A549 (cell line): ENCODE results near the gene DOP1A. TPM values are rescaled to one million over a fixed set of nuclear protein-coding genes. Genes with fewer than 3 reads are reported as not detected.

ENCODE experiments used
- ATAC-seq, 2 experiments: fragments of 200-7000 bp in 1 of 2; fragments of >200 bp in 1 of 2; cut with Nextera tagmentation in 1 of 2; cut with Tn5 transposase in 1 of 2; 3 replicates each; pipeline versions ENCODE4 v1.8.0 to v1.9.1; 2018 to 2020; ENCODE audit warnings: mild to moderate bottlenecking in 1 of 2, moderate library complexity in 1 of 2
- CTCF ChIA-PET: fragments of 300-600 bp; sonication (Branson Sonifier 250); formaldehyde crosslinking; extraction: SDS; loops from one replicate; lab custom pipeline; 2021; ENCODE audit warnings: antibody characterized with exemption, inconsistent platforms; lab: Yijun Ruan, JAX
- POLR2A ChIA-PET: fragments of 350-600 bp; formaldehyde crosslinking; extraction: SDS; loops from one replicate; lab custom pipeline; 2021; ENCODE audit warnings: antibody characterized with exemption, inconsistent platforms; lab: Yijun Ruan, JAX
- DNase-seq, 2 experiments: peaks; one replicate each; pipeline versions ENCODE4 v3.0.0 to v3.0.0-alpha.2; 2011 to 2016; ENCODE audit warnings: low read depth in 1 of 2, low spot score in 1 of 2
- FAIRE-seq: peaks from 2 replicates; lab custom pipeline; 2011; peaks lifted over from hg19 to GRCh38; lab: Jason Lieb, UNC
- H3K27ac ChIP-seq, 2 experiments: fragments of >200 bp; sonication (Bioruptor Twin); formaldehyde crosslinking; 3 replicates each; pipeline ENCODE4 v1.5.1; 2016 to 2017
- H3K4me1 ChIP-seq: fragments of >200 bp; sonication (Bioruptor Twin); formaldehyde crosslinking; 3 replicates; pipeline ENCODE4 v1.6.1; 2016
- H3K4me2 ChIP-seq: fragments of >200 bp; sonication (Bioruptor Twin); formaldehyde crosslinking; 3 replicates; pipeline ENCODE4 v1.6.1; 2016
- H3K4me3 ChIP-seq: fragments of >200 bp; sonication (Bioruptor Twin); formaldehyde crosslinking; 3 replicates; pipeline ENCODE4 v1.5.1; 2016
- H3K9me3 ChIP-seq: fragments of >200 bp; sonication (Bioruptor Twin); formaldehyde crosslinking; 3 replicates; pipeline ENCODE4 v1.6.1; 2016
- BHLHE40 ChIP-seq: IDR thresholded peaks from 2 replicates; pipeline ENCODE4 v1.6.1; 2012; ENCODE audit warnings: low read depth, low read length, inconsistent platforms
- CBX2 ChIP-seq: fragments of 200-600 bp; sonication (generic); IDR thresholded peaks from 2 replicates; pipeline ENCODE4 v1.6.1; 2016; ENCODE audit warnings: low read depth, mild to moderate bottlenecking, borderline replicate concordance
- CHD2 ChIP-seq: fragments of 150-350 bp; IDR thresholded peaks from 2 replicates; pipeline ENCODE4 v1.6.1; 2014; ENCODE audit warnings: low read length; ENCODE audit not compliant: partially characterized antibody
- CHD4 ChIP-seq: fragments of 200-600 bp; sonication (generic); IDR thresholded peaks from 2 replicates; pipeline ENCODE4 v1.6.1; 2016; ENCODE audit warnings: antibody characterized with exemption, mild to moderate bottlenecking, borderline replicate concordance
- E2F6 ChIP-seq: IDR thresholded peaks from 2 replicates; pipeline ENCODE4 v1.6.1; 2012; ENCODE audit warnings: low read depth, borderline replicate concordance
- ELK1 ChIP-seq: fragments of 150-350 bp; IDR thresholded peaks from 2 replicates; pipeline ENCODE4 v1.6.1; 2014; ENCODE audit warnings: low read depth, mild to moderate bottlenecking, low read length
- ESRRA ChIP-seq: fragments of 150-350 bp; IDR thresholded peaks from 2 replicates; pipeline ENCODE4 v1.6.1; 2014; ENCODE audit warnings: mild to moderate bottlenecking, low read length, borderline replicate concordance
- FOSL2 ChIP-seq, 2 experiments: fragments of 450-650 bp in 1 of 2; fragments of >200 bp in 1 of 2; sonication (Bioruptor Twin) in 1 of 2; formaldehyde crosslinking; IDR thresholded peaks; 2 replicates each; pipeline versions ENCODE4 v1.5.0 to v1.6.1; 2016 to 2020; ENCODE audit warnings: mild to moderate bottlenecking in 1 of 2, moderate library complexity in 1 of 2
- FOXS1 ChIP-seq: fragments of 250-450 bp; sonication (Bioruptor Pico); IDR thresholded peaks from 2 replicates; pipeline ENCODE4 v1.5.0; 2020; ENCODE audit warnings: mild to moderate bottlenecking, moderate library complexity
- HDAC2 ChIP-seq: fragments of 200-600 bp; sonication (generic); IDR thresholded peaks from 2 replicates; pipeline ENCODE4 v1.6.1; 2016
- HES2 ChIP-seq: fragments of >200 bp; sonication (Bioruptor Twin); formaldehyde crosslinking; IDR thresholded peaks from 2 replicates; pipeline ENCODE4 v1.6.1; 2016
- HOXA7 ChIP-seq: fragments of 250-450 bp; sonication (Bioruptor Pico); IDR thresholded peaks from 2 replicates; pipeline ENCODE4 v1.5.0; 2020; ENCODE audit warnings: mild to moderate bottlenecking, moderate library complexity
- HOXB13 ChIP-seq: fragments of 250-450 bp; sonication (Bioruptor Pico); IDR thresholded peaks from 2 replicates; pipeline ENCODE4 v1.5.0; 2020; ENCODE audit warnings: low read depth, mild to moderate bottlenecking, moderate library complexity
- HOXB5 ChIP-seq: fragments of 250-450 bp; sonication (Bioruptor Pico); IDR thresholded peaks from 2 replicates; pipeline ENCODE4 v1.5.0; 2020; ENCODE audit warnings: mild to moderate bottlenecking, moderate library complexity
- KDM1A ChIP-seq: fragments of 200-600 bp; sonication (generic); IDR thresholded peaks from 2 replicates; pipeline ENCODE4 v1.6.1; 2016; ENCODE audit warnings: low read depth, mild to moderate bottlenecking
- KDM5A ChIP-seq: fragments of 200-600 bp; sonication (generic); IDR thresholded peaks from 2 replicates; pipeline ENCODE4 v1.6.1; 2016; ENCODE audit warnings: antibody characterized with exemption, mild to moderate bottlenecking
- MAFK ChIP-seq: fragments of 450-650 bp; IDR thresholded peaks from 2 replicates; pipeline ENCODE4 v1.6.1; 2014; ENCODE audit not compliant: partially characterized antibody
- MAX ChIP-seq: IDR thresholded peaks from 2 replicates; pipeline ENCODE4 v1.6.1; 2012
- NFE2L2 ChIP-seq: fragments of 150-350 bp; conservative IDR thresholded peaks from 2 replicates; pipeline ENCODE4 v1.6.1; 2014; ENCODE audit warnings: low read length
- POLR2A ChIP-seq: IDR thresholded peaks from 2 replicates; pipeline ENCODE4 v1.6.1; 2012; ENCODE audit warnings: mild to moderate bottlenecking, low read length
- RAD21 ChIP-seq, 2 experiments: fragments of >200 bp in 1 of 2; sonication (Bioruptor Twin) in 1 of 2; formaldehyde crosslinking in 1 of 2; IDR thresholded peaks in 1 of 2; conservative IDR thresholded peaks in 1 of 2; 2 replicates in 1 of 2; 3 replicates in 1 of 2; pipeline ENCODE4 v1.6.1; 2012 to 2018; ENCODE audit warnings: inconsistent platforms in 1 of 2
- REST ChIP-seq: fragments of 200-600 bp; sonication (generic); IDR thresholded peaks from 2 replicates; pipeline ENCODE4 v1.6.1; 2016; ENCODE audit warnings: antibody characterized with exemption, mild to moderate bottlenecking, moderate library complexity
- RFX5 ChIP-seq: fragments of 450-650 bp; IDR thresholded peaks from 2 replicates; pipeline ENCODE4 v1.7.1; 2014; ENCODE audit warnings: antibody characterized with exemption, mild to moderate bottlenecking, moderate library complexity
- TP53 ChIP-seq: fragments of 250-450 bp; sonication (Bioruptor Pico); IDR thresholded peaks from 2 replicates; pipeline ENCODE4 v1.5.0; 2021; ENCODE audit warnings: mild to moderate bottlenecking, moderate library complexity
- ZNF302 ChIP-seq: fragments of 250-450 bp; sonication (Bioruptor Pico); IDR thresholded peaks from 2 replicates; pipeline ENCODE4 v1.9.0; 2021; ENCODE audit warnings: inconsistent platforms, mild to moderate bottlenecking, moderate library complexity
- ZSCAN20 ChIP-seq: fragments of 250-450 bp; sonication (Bioruptor Pico); IDR thresholded peaks from 2 replicates; pipeline ENCODE4 v1.8.0; 2022; ENCODE audit warnings: mild to moderate bottlenecking, moderate library complexity
- WGBS: methylation state at CpG from one replicate; pipeline ENCODE4 v1.1.6; 2017; ENCODE audit errors: missing lambda C conversion rate; 5-methylcytosine and 5-hydroxymethylcytosine counted together
- polyA plus RNA-seq, 4 experiments: library from polyadenylated mRNA; depleted of rRNA in 3 of 4; stranded (reverse); fragments of >200 nt; fragmentation: RNase III in 1 of 4; extraction: RNeasy Plus Mini Kit Qiagen cat#74134 plus additional on column Dnase treatment in 1 of 4; gene quantifications; 2 replicates in 3 of 4; 3 replicates in 1 of 4; pipeline ENCODE4 v1.2.3, GENCODE V29; 2011 to 2017

The DOP1A gene
- polyA plus RNA-seq, 2 of the 4 experiments (the other 2 are of a cell fraction): 2.2 to 5.9 TPM

GRCh38 chr6:83047065-83047754 lies 20.3 kb upstream of the DOP1A start:
- no peak overlapping the region for H3K4me2 ChIP-seq
- POLR2A ChIA-PET: no interaction called here
- WGBS: 78% methylated on average over 7 of the region's 7 CpGs

GRCh38 chr6:83051377-83052172 lies 15.9 kb upstream of the DOP1A start:
- FAIRE-seq: no peak
- POLR2A ChIA-PET: no interaction called here
- no peak for TF ChIP-seq HOXB5 (CRISPR knock-in tag)
- no peak for TF ChIP-seq ESRRA
- no peak for TF ChIP-seq E2F6

More at GRCh38 chr6:83047065-83047754, 20.3 kb upstream of the DOP1A start:
- CTCF ChIA-PET: interaction anchor here (1.1 to 1.4 kb wide), 2 partner anchors 18 to 794 kb away, joined by 3 to 7 read pairs; partner anchors contain the start of gene UBE3D
- no peak overlapping the region for H3K27ac ChIP-seq
- ATAC-seq (no peak), DNase-seq (no peak), FAIRE-seq (no peak)
- H3K9me3 ChIP-seq: no peaks in the 10 kb centered on the region
- H3K4me1 ChIP-seq: no peaks in the 10 kb centered on the region
- H3K4me3 ChIP-seq: no peak overlapping the region
- TF ChIP-seq HOXB5 (CRISPR knock-in tag): no peak
- no peak for TF ChIP-seq POLR2A
- TF ChIP-seq TP53 (CRISPR knock-in tag): no peak
- TF ChIP-seq MAFK: no peak
- TF ChIP-seq CBX2: no peak
- no peak for TF ChIP-seq ELK1
- no peak for TF ChIP-seq HES2
- no peak for TF ChIP-seq FOXS1 (CRISPR knock-in tag)
- no peak for TF ChIP-seq KDM1A
- TF ChIP-seq RFX5: no peak
- TF ChIP-seq, all 56 proteins: peak for 0

GRCh38 chr6:83053678-83054077 lies 13.8 kb upstream of the DOP1A start:
- Histone ChIP-seq H3K4me1 (no peaks in the 10 kb centered on the region), H3K9me3 (no peaks in the 10 kb centered on the region), H3K4me3 (no peak overlapping the region), H3K4me2 (no peak overlapping the region), H3K27ac (no peak overlapping the region)
- DNase-seq (no peak), FAIRE-seq (no peak), ATAC-seq (no peak)
- CTCF ChIA-PET: interaction anchor here (2.3 to 6.0 kb wide), 3 partner anchors 13 to 802 kb away, joined by 12 to 34 read pairs (median 23); partner anchors contain the start of genes DOP1A and UBE3D
- POLR2A ChIA-PET: no interaction called here
- WGBS: 91% methylated on average over 3 of the region's 3 CpGs
- no peak for TF ChIP-seq ZNF302 (CRISPR knock-in tag)
- no peak for TF ChIP-seq BHLHE40
- TF ChIP-seq FOSL2 (IDR thresholded peaks at IDR 0.05): no peak
- no peak for TF ChIP-seq FOSL2 (CRISPR knock-in tag; IDR thresholded peaks at IDR 0.05)
- TF ChIP-seq NFE2L2: no peak
- no peak for TF ChIP-seq MAX
- TF ChIP-seq KDM5A: no peak
- TF ChIP-seq RAD21 (conservative IDR thresholded peaks at IDR 0.05 in 1 of 2, IDR thresholded peaks at IDR 0.05 in 1 of 2): no peak
- TF ChIP-seq HOXA7: no peak
- TF ChIP-seq HDAC2: no peak
- no peak for TF ChIP-seq HES2
- no peak for TF ChIP-seq HOXB13 (CRISPR knock-in tag)
- TF ChIP-seq ZSCAN20 (CRISPR knock-in tag): no peak
- no peak for TF ChIP-seq CHD2
- no peak for TF ChIP-seq CHD4
- no peak for TF ChIP-seq REST
- TF ChIP-seq RFX5: no peak

More at GRCh38 chr6:83051377-83052172, 15.9 kb upstream of the DOP1A start:
- Histone ChIP-seq H3K4me3 (no peak overlapping the region), H3K4me2 (no peak overlapping the region), H3K27ac (no peak overlapping the region), H3K4me1 (no peaks in the 10 kb centered on the region), H3K9me3 (no peaks in the 10 kb centered on the region)
- no peak for ATAC-seq
- DNase-seq: no peak
- WGBS: 60% methylated on average over 5 of the region's 5 CpGs
- CTCF ChIA-PET: no interaction called here
